Liver (tissue), 9 donors: ENCODE measurements around the gene DGKH. TPM values are rescaled to one million over a fixed set of nuclear protein-coding genes. Genes with fewer than 3 reads are reported as not detected.

Experiments
- DNase-seq: peaks from one replicate; pipeline ENCODE4 v3.0.0-alpha.2; 2017; ENCODE audit warnings: low spot score
- H3K27ac ChIP-seq, 2 donors: one replicate each; pipeline ENCODE4 v1.7.0; 2013; ENCODE audit warnings: inconsistent platforms in 2 of 2, low read length in 2 of 2, control low read depth in 1 of 2, low read depth in 1 of 2, mild to moderate bottlenecking in 1 of 2
- H3K27me3 ChIP-seq, 4 donors: one replicate each; pipeline versions ENCODE4 v1.6.1 to v1.7.0; 2013; ENCODE audit warnings: low read length in 3 of 4, inconsistent platforms in 1 of 4, mild to moderate bottlenecking in 1 of 4, moderate library complexity in 1 of 4; ENCODE audit not compliant: control insufficient read depth in 4 of 4, insufficient read depth in 4 of 4
- H3K36me3 ChIP-seq, 4 donors: one replicate each; pipeline versions ENCODE4 v1.6.1 to v1.7.0; 2013; ENCODE audit warnings: low read length in 3 of 4, mild to moderate bottlenecking in 3 of 4, low read depth in 1 of 4, moderate library complexity in 1 of 4; ENCODE audit not compliant: control insufficient read depth in 4 of 4, insufficient read depth in 3 of 4
- H3K4me1 ChIP-seq, 4 donors: one replicate each; pipeline versions ENCODE4 v1.6.1 to v1.7.0; 2013; ENCODE audit warnings: low read length in 3 of 4, mild to moderate bottlenecking in 3 of 4, moderate library complexity in 1 of 4; ENCODE audit not compliant: control insufficient read depth in 4 of 4, insufficient read depth in 4 of 4
- H3K4me3 ChIP-seq, 3 donors: one replicate each; pipeline versions ENCODE4 v1.6.1 to v1.7.0; 2013; ENCODE audit warnings: low read length in 3 of 3, control low read depth in 1 of 3, low read depth in 1 of 3, mild to moderate bottlenecking in 1 of 3
- H3K9ac ChIP-seq, 2 donors: one replicate each; pipeline ENCODE4 v1.7.0; 2013; ENCODE audit warnings: low read length in 2 of 2, mild to moderate bottlenecking in 2 of 2, moderate library complexity in 2 of 2, control low read depth in 1 of 2, low read depth in 1 of 2
- H3K9me3 ChIP-seq, 4 donors: one replicate each; pipeline versions ENCODE4 v1.6.1 to v1.7.0; 2013; ENCODE audit warnings: low read length in 3 of 4; ENCODE audit not compliant: control insufficient read depth in 4 of 4
- EGR1 ChIP-seq, 2 donors: IDR thresholded peaks; 2 replicates each; pipeline ENCODE4 v1.6.1; 2016 to 2018; ENCODE audit warnings: antibody characterized with exemption in 2 of 2, low read depth in 2 of 2
- FOXA1 ChIP-seq: IDR thresholded peaks from 2 replicates; pipeline ENCODE4 v1.6.1; 2016; ENCODE audit warnings: antibody characterized with exemption
- FOXA2 ChIP-seq: IDR thresholded peaks from 2 replicates; pipeline ENCODE4 v1.6.1; 2016; ENCODE audit warnings: antibody characterized with exemption
- HNF4A ChIP-seq, 2 donors: conservative IDR thresholded peaks; 2 replicates each; pipeline ENCODE4 v1.6.1; 2016; ENCODE audit warnings: antibody characterized with exemption in 2 of 2, mild to moderate bottlenecking in 2 of 2
- HNF4G ChIP-seq: IDR thresholded peaks from 2 replicates; pipeline ENCODE4 v1.6.1; 2016; ENCODE audit warnings: antibody characterized with exemption
- JUND ChIP-seq, 2 donors: IDR thresholded peaks; 2 replicates each; pipeline ENCODE4 v1.6.1; 2016; ENCODE audit warnings: antibody characterized with exemption in 2 of 2
- NR2F2 ChIP-seq: IDR thresholded peaks from 2 replicates; pipeline ENCODE4 v1.6.1; 2016; ENCODE audit warnings: antibody characterized with exemption
- RAD21 ChIP-seq, 2 donors: IDR thresholded peaks; 2 replicates each; pipeline ENCODE4 v1.6.1; 2016; ENCODE audit warnings: antibody characterized with exemption in 2 of 2, mild to moderate bottlenecking in 2 of 2
- RXRA ChIP-seq, 2 donors: IDR thresholded peaks; 2 replicates each; pipeline ENCODE4 v1.6.1; 2017 to 2018; ENCODE audit warnings: antibody characterized with exemption in 2 of 2, mild to moderate bottlenecking in 1 of 2
- TAF1 ChIP-seq: conservative IDR thresholded peaks from 2 replicates; pipeline ENCODE4 v1.6.1; 2016; ENCODE audit warnings: antibody characterized with exemption, mild to moderate bottlenecking
- WGBS: extraction: QIAGEN DNeasy Blood & Tissue Kit; methylation state at CpG from one replicate; pipeline ENCODE4 v1.1.7; 2013; 5-methylcytosine and 5-hydroxymethylcytosine counted together
- polyA plus RNA-seq, 2 donors: library from polyadenylated mRNA; stranded (reverse) in 1 of 2; unstranded in 1 of 2; fragments of 200-250 nt in 1 of 2; fragments of >200 nt in 1 of 2; fragmentation: Nextera tagmentation in 1 of 2; extraction: Ambion mirVana in 1 of 2; gene quantifications; one replicate each; pipeline versions ENCODE4 v1.2.1 to v1.2.3, GENCODE V29; 2013 to 2015
- total RNA-seq, 2 donors: library from RNA; depleted of rRNA; stranded (reverse); fragments of >200 nt; gene quantifications; one replicate each; pipeline ENCODE4 v1.2.3, GENCODE V29; 2014
- TF ChIP-seq, protein P1 (sequence below): fragments of 150-350 bp; IDR thresholded peaks from 2 replicates; pipeline ENCODE4 v1.5.1; 2017; ENCODE audit warnings: improper control_type of control experiment, low read depth, low read length; ENCODE audit not compliant: missing input control
- TF ChIP-seq, protein P2 (sequence below): IDR thresholded peaks from 2 replicates; pipeline ENCODE4 v1.6.1; 2016; ENCODE audit warnings: antibody characterized with exemption
- TF ChIP-seq, protein P3 (sequence below): IDR thresholded peaks from 2 replicates; pipeline ENCODE4 v1.6.1; 2016; ENCODE audit warnings: antibody characterized with exemption
- TF ChIP-seq, protein P4 (sequence below): IDR thresholded peaks from 2 replicates; pipeline ENCODE4 v1.6.1; 2016; ENCODE audit warnings: antibody characterized with exemption, mild to moderate bottlenecking
- TF ChIP-seq, protein P5 (sequence below): IDR thresholded peaks from 2 replicates; pipeline ENCODE4 v1.6.1; 2016; ENCODE audit warnings: antibody characterized with exemption
- donor health status: healthy.
- donor health status: healthy.
- donor health status: healthy.
- donor health status: healthy.
- donor health status: healthy.

The DGKH gene
- total and polyA plus RNA-seq, 4 donors = 0.25 to 3.7 (median 0.97) TPM

DNA sequence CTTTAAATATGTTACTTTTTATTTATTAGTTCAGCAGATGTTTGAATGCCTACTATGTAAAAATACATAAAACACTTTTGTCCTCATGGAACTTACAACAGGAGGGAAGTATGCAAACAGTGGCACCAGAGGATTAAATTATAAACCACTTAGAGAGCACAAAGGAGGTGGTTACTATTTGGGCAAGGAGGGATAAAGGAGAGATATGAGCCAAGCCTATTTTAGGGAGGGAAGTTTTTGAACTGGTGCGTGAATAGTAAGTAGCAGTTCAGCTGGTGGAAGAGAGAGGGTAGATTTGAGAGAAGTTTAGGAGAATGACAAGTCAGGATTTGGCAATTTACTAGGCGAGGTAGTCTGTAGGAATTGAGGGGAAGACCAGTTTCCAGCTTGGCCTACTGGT lies 232.1 kb downstream of the DGKH start:
- no peak overlapping the region for H3K27ac ChIP-seq
- H3K4me3 ChIP-seq = no peak overlapping the region
- H3K4me1 ChIP-seq = peaks cover 0 to 2% (median 0%) of the 10 kb centered on the region in 4 donors
- no peaks in the 10 kb centered on the region for H3K27me3 ChIP-seq
- no peak overlapping the region for H3K9ac ChIP-seq
- H3K36me3 ChIP-seq = peaks cover 0 to 3% (median 0%) of the 10 kb centered on the region in 4 donors
- TF ChIP-seq HNF4A (conservative IDR thresholded peaks at IDR 0.05) (no peak), FOXA2 (no peak), RXRA (IDR thresholded peaks at IDR 0.05) (no peak), EGR1 (IDR thresholded peaks at IDR 0.05; ENCODE audit: low read depth in 2 of 2) (no peak), JUND (IDR thresholded peaks at IDR 0.05) (no peak), TAF1 (no peak), FOXA1 (no peak), HNF4G (no peak), NR2F2 (no peak)
- TF ChIP-seq, protein P1, sequence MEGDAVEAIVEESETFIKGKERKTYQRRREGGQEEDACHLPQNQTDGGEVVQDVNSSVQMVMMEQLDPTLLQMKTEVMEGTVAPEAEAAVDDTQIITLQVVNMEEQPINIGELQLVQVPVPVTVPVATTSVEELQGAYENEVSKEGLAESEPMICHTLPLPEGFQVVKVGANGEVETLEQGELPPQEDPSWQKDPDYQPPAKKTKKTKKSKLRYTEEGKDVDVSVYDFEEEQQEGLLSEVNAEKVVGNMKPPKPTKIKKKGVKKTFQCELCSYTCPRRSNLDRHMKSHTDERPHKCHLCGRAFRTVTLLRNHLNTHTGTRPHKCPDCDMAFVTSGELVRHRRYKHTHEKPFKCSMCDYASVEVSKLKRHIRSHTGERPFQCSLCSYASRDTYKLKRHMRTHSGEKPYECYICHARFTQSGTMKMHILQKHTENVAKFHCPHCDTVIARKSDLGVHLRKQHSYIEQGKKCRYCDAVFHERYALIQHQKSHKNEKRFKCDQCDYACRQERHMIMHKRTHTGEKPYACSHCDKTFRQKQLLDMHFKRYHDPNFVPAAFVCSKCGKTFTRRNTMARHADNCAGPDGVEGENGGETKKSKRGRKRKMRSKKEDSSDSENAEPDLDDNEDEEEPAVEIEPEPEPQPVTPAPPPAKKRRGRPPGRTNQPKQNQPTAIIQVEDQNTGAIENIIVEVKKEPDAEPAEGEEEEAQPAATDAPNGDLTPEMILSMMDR = no peak
- TF ChIP-seq, protein P2, sequence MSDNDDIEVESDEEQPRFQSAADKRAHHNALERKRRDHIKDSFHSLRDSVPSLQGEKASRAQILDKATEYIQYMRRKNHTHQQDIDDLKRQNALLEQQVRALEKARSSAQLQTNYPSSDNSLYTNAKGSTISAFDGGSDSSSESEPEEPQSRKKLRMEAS = no peak
- TF ChIP-seq, protein P3, sequence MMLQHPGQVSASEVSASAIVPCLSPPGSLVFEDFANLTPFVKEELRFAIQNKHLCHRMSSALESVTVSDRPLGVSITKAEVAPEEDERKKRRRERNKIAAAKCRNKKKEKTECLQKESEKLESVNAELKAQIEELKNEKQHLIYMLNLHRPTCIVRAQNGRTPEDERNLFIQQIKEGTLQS = no peak
- TF ChIP-seq, protein P4, sequence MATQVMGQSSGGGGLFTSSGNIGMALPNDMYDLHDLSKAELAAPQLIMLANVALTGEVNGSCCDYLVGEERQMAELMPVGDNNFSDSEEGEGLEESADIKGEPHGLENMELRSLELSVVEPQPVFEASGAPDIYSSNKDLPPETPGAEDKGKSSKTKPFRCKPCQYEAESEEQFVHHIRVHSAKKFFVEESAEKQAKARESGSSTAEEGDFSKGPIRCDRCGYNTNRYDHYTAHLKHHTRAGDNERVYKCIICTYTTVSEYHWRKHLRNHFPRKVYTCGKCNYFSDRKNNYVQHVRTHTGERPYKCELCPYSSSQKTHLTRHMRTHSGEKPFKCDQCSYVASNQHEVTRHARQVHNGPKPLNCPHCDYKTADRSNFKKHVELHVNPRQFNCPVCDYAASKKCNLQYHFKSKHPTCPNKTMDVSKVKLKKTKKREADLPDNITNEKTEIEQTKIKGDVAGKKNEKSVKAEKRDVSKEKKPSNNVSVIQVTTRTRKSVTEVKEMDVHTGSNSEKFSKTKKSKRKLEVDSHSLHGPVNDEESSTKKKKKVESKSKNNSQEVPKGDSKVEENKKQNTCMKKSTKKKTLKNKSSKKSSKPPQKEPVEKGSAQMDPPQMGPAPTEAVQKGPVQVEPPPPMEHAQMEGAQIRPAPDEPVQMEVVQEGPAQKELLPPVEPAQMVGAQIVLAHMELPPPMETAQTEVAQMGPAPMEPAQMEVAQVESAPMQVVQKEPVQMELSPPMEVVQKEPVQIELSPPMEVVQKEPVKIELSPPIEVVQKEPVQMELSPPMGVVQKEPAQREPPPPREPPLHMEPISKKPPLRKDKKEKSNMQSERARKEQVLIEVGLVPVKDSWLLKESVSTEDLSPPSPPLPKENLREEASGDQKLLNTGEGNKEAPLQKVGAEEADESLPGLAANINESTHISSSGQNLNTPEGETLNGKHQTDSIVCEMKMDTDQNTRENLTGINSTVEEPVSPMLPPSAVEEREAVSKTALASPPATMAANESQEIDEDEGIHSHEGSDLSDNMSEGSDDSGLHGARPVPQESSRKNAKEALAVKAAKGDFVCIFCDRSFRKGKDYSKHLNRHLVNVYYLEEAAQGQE = no peak
- no peak for DNase-seq
- WGBS = 92% methylated on average over 2 of the region's 2 CpGs
- H3K9me3 ChIP-seq = no peaks in the 10 kb centered on the region

DNA sequence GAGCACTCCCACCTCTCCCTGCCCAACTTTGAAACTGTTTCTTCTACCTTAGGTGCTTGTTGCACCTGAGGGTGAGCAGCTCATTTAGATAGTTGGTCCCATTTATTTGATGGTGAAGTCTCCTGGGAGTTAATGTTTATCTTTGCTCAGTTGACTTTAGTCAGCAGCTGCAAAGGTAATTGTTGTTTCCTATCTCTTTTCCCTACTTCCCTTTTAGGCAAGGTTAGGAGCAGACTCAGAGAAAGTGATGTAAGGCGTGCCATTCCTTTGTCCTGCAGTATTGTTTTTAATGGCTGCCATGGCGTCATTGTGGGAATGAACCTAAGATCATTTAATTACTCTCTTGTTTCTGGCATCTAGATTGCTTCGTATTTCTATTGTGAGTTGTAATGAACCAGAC lies 235.1 kb downstream of the DGKH start:
- Histone ChIP-seq H3K27me3 (no peaks in the 10 kb centered on the region), H3K4me1 (peaks cover 0 to 2% (median 0%) of the 10 kb centered on the region in 4 donors), H3K9me3 (no peaks in the 10 kb centered on the region), H3K27ac (no peak overlapping the region), H3K36me3 (peaks cover 2 to 14% (median 5%) of the 10 kb centered on the region in 4 donors), H3K9ac (no peak overlapping the region), H3K4me3 (no peak overlapping the region)
- no peak for DNase-seq
- WGBS = 88% methylated on average over 3 of the region's 3 CpGs
- TF ChIP-seq, protein P4 = no peak
- TF ChIP-seq RAD21 (IDR thresholded peaks at IDR 0.05) (no peak), FOXA1 (no peak), RXRA (IDR thresholded peaks at IDR 0.05) (no peak)
- TF ChIP-seq, protein P5, sequence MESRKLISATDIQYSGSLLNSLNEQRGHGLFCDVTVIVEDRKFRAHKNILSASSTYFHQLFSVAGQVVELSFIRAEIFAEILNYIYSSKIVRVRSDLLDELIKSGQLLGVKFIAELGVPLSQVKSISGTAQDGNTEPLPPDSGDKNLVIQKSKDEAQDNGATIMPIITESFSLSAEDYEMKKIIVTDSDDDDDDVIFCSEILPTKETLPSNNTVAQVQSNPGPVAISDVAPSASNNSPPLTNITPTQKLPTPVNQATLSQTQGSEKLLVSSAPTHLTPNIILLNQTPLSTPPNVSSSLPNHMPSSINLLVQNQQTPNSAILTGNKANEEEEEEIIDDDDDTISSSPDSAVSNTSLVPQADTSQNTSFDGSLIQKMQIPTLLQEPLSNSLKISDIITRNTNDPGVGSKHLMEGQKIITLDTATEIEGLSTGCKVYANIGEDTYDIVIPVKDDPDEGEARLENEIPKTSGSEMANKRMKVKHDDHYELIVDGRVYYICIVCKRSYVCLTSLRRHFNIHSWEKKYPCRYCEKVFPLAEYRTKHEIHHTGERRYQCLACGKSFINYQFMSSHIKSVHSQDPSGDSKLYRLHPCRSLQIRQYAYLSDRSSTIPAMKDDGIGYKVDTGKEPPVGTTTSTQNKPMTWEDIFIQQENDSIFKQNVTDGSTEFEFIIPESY = no peak
